Measurements from ENCODE around the gene ABCG1.

ABCG1 gene

GRCh38 chr21:42176859-42177258 is 42.1 kb upstream of the ABCG1 start:
- TF ChIP-seq CTCF (IDR thresholded peaks at IDR 0.05), result no peak

- no peak for TF ChIP-seq CTCF (IDR thresholded peaks at IDR 0.05)
Measured at GRCh38 chr21:42179316-42179715, 39.6 kb upstream of the ABCG1 start.

GRCh38 chr21:42182713-42183371 is 36.1 kb upstream of the ABCG1 start:
- no peak for TF ChIP-seq CTCF (IDR thresholded peaks at IDR 0.05)

GRCh38 chr21:42183374-42184266 is 35.3 kb upstream of the ABCG1 start:
- TF ChIP-seq CTCF (IDR thresholded peaks at IDR 0.05), result no peak

- TF ChIP-seq CTCF (IDR thresholded peaks at IDR 0.05), result no peak
Measured at GRCh38 chr21:42186591-42186990, 32.3 kb upstream of the ABCG1 start.

- no peak for TF ChIP-seq CTCF (IDR thresholded peaks at IDR 0.05)
Measured at GRCh38 chr21:42187976-42188653, 30.8 kb upstream of the ABCG1 start.

GRCh38 chr21:42188663-42189062 is 30.3 kb upstream of the ABCG1 start:
- no peak for TF ChIP-seq CTCF (IDR thresholded peaks at IDR 0.05)

Measured in LNCAP (cell line).